ENCODE measurements around the gene OPTC.

OPTC gene

GRCh38 chr1:203491664-203492063, 2.3 kb upstream of the OPTC start:
- peak; percentile 71 for DNase-seq (ENCODE audit: low spot score)

DNA sequence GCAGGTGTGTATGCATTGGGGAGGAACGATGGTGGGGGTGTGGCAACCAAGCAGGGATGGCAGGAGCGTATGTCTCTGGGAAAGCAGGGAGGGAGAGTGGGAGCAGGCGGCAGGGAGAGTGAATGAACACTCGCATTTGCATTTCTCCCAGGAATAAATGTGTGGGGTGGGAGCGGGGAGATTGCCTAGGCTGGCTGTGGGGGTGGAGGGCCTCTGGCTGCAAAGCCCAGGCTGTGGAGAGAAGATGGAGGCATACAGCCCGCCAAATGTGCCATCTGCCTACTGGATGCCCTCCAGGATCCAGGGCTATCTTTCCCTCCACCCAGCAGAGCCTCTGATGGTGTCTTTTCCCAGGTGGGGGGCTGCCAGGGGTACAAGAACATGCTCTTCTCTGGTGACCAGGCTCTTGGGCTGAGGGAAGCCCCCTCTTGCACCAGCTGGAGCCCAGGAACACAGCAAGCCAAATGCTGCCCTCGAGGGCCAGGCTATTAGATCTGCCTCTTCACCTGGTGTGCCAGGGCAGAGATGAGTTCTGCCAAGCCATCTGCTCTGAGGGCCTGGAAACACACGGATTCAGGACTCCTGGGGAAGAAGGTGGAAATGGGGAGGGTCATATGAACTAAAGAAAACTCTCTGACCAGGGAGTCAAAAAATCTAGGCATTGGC, 1.7 kb upstream of the OPTC start:
- DNase-seq (ENCODE audit: low spot score) = peak; percentile 94

DNA sequence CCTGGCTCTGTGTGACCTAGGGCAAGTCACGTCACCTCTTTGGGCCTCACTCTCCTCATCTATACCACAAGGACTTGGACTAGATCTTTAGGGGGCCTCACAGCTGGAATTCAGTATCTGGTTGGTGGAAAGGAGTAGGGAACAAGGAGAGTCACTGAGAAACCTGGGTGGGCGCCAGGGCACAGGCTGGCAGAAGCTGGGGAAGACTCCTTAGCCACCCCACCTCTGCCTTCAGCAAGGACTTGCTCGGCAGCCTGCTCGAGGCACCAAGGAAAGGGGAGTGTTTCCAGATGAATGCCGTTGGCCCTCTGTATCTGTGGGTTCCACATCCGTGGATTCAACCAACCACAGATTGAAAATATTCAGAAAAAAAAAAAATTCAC, 1.2 kb upstream of the OPTC start:
- DNase-seq (ENCODE audit: low spot score) = peak; percentile 72

GRCh38 chr1:203495845-203496244, 1.9 kb downstream of the OPTC start:
- no peak for DNase-seq (ENCODE audit: low spot score)

DNA sequence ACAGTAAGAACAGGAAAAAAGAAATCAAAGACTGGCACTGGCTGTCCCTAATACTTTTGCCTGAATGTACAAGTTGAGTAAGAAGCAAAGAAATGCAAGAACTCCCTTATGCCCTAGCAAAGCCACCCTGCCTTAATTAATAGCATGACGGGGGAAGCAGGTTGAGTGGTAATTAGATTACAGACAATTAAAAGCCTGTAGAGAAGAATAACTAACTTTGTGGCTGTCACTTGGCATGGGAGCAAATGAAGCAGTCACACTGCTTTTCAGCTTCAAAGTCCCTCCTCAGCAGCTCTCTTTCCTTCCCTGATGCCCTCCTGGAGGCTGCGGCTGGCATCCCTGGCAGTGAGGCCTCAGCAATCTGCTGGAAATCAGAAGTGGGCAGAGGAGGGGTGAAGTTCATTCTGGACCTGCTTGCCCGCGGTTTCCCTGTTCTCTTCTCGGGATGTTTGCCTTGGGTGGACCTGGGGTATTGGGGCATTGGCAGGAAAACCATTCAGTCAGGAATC, 3.4 kb downstream of the OPTC start:
- DNase-seq (ENCODE audit: low spot score) = peak; percentile 50

DNA sequence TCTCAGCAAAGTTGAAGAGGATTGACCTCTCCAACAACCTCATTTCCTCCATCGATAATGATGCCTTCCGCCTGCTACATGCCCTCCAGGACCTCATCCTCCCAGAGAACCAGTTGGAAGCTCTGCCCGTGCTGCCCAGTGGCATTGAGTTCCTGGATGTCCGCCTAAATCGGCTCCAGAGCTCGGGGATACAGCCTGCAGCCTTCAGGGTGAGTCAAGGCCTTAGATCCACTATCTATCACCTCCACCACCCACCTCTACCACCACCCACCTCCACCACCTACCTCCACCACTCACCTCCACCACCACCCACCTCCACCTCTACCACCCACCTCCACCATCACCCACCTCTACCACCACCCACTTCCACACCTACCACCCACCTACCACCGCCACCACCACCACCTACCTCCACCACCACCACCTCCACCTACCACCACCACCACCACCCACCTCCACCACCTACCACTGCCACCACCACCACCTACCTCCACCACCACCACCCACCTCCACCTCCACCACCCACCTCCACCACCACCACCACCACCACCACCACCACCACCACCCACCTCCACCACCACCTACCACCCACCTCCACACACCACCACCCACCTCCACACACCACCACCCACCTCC, 5.8 kb downstream of the OPTC start:
- no peak for DNase-seq (ENCODE audit: low spot score)

DNA sequence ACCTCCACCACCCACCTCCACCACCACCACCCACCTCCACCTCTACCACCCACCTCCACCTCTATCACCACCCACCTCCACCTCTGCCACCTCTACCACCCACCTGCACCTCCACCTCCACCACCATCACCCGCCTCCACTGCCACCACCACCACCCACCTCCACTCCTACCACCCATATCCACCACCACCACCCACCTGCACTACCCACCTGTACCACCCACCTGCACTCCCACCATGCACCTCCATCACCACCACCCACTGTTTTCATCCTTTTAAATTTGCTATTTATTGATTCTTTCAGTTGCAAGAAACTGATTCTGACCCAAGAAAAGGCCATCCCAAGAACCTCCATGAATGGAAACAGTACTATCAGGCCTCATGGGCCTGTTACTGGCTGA, 6.3 kb downstream of the OPTC start:
- no peak for DNase-seq (ENCODE audit: low spot score)

DNA sequence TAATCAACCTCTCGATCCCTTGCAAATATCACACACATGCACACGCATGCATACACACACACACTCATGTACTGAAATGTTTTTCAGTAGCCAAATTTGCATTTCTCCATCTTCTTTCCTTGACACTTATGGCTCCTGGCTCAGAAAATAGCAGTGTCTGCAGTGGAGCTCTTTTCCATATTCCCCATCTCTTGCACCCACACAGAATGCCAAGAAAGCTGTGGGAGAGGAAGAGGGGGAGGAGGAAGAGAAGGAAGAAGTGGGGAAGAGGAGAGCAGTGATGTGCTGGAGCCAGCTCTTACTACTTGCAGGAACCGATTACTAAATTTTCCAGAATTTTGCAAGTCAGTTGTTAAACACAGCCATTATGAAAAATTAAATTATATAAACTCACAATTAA, 9.9 kb downstream of the OPTC start:
- no peak for DNase-seq (ENCODE audit: low spot score)

GRCh38 chr1:203504400-203505250, 10.7 kb downstream of the OPTC start:
- peak; percentile 90 for DNase-seq (ENCODE audit: low spot score)

DNA sequence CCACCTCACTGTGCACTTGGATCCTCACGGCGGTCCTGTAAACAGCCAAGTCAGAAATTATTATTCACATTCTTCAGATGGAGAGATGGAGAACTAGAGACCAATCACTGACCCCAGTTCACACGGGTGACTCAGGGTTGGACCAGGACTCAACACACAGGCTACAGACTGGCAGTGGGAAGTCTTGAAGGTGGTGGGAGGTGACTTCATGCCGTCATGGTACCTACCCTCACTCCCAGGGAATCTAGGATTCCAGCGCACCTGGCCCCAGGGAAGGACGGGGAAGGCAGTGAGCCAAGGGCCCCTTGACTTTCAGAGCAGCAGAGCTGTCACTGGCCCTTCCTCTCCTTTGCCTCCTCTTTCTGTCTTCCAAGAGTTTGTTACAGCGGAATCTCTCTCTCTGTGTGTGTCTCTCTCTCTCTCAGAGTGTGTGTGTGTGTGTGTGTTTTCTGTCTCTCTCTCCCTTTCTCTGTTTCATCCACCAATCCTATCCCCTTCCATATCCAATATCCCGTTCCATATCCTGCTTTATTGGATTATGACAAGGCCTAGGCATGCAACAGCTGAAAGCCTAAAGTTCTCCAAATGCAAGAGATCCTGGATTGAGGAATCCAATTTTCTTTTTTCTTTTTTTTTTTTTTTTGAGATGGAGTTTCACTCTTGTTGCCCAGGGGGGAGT, 11.7 kb downstream of the OPTC start:
- no peak for DNase-seq (ENCODE audit: low spot score)

GRCh38 chr1:203506858-203507626, 13.1 kb downstream of the OPTC start:
- DNase-seq (ENCODE audit: low spot score) = no peak

GRCh38 chr1:203507759-203508158, 13.8 kb downstream of the OPTC start:
- no peak for DNase-seq (ENCODE audit: low spot score)

- DNase-seq (ENCODE audit: low spot score) = no peak
Observed at GRCh38 chr1:203508463-203509073, 14.6 kb downstream of the OPTC start.

- no peak for DNase-seq (ENCODE audit: low spot score)
Observed at GRCh38 chr1:203509135-203509534, 15.2 kb downstream of the OPTC start.

GRCh38 chr1:203511513-203511912, 17.6 kb downstream of the OPTC start:
- no peak for DNase-seq (ENCODE audit: low spot score)

DNA sequence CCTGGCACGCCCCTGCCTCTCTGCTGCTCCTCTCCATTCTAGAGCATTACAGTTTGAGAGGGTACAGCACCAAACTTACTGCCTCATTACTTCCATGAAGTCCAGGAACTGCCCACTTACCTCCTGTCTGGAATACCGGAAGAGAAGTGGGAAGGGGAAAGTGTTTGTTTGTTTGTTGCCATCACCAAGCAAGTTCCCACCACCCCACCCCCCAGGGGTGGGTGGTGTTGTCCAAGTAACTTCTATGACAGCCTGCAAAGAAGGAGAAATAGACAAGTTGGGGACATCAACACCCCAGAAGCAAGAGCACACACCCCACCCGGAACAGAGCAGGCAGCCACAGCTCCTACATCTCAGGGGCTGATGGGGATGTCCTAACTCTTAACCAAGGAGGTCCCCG, 18.0 kb downstream of the OPTC start:
- no peak for DNase-seq (ENCODE audit: low spot score)

DNA sequence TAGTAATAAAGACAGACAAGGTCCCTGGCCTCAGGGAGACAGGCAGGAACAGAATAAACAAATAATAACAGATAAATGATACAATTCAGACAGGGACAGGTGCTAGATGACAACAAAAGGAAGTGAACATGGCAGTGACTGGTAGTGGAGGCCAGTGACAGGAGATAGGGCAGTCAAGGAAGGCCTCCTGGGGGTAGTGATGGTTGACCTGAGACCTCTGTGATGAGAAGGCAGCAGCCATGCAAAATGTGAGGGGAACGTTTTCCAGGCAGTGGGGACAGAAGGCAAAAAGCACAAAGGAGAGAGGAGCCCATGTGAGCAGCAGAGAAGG, 18.5 kb downstream of the OPTC start:
- DNase-seq (ENCODE audit: low spot score) = no peak

DNA sequence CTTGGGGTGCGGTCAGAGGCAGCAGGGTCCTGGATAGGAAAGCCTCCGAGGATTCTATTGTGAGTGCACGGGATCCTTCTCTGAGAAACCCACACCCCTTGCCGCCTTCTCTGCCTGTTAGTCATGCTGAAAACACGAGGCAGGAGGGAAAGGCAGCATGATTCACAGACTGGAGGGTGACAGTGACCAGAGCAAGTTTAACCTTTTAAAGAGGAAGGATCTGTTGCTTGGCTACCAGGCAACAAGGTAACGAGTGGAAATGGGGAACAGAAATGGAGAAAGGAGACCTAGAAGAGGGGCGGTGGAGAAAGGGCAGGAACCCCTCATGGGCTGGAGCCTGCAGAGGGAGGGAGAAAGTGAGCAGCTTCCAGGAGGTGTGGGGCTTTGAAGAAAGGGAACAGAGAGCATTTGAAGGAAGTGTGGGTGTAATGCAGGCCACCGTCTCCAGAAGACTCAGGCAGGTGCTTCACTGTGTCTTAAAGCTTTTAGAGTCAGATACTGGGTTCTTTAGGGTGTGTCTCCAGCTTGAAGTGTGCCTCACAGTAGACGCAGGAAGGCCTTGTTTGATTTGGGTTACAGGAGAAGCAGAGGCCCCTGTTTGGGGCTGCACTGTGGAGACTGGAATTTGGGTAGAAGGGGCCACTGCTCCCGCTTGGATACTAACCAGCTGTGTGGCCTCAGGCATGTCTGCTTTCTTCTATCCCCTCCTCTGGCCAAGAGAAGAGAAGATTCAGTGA, 19.1 kb downstream of the OPTC start:
- DNase-seq (ENCODE audit: low spot score) = no peak

DNA sequence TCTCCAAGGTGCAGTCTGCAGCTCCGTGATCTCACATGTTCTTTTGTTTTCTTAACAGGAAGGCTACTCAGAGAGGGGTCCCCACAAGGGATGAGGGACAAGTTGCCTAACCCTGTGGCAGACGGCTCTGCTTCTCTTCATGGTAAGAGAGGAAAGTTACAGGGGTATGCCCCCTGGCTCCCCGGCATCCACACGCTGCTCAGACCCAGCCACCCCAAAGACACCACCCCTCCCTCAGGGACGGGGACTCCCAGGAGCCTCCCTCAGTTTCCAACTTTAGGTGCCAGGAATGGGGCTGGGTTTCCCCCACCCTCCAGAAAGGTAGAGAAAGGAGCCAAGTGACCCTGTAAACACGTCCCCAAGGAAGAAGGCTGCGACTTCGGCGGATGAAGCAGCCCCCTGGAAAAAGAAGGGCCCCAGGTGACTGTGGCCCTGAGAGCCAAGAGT, 19.7 kb downstream of the OPTC start:
- DNase-seq (ENCODE audit: low spot score) = no peak

DNA sequence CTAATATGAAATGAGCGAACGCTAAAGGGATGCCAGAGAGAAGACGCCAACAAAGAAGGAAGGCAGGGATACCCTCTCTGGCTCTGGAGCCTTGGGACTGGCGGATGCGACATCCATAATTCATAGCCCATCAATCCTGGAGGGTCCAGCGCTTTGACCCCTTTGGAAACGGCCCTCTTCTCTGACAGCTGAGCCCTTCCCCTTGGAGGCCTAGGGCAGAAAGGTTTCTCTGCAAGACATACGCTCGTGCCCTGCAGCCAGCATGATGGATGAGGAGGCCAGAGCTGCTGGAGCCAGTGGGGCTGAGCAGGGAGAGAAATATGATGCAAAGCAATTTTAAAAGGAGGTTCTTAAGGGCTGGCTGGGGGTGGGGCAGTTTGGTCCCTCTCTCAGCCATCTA, 22.2 kb downstream of the OPTC start:
- no peak for DNase-seq (ENCODE audit: low spot score)

- no peak for DNase-seq (ENCODE audit: low spot score)
Observed at GRCh38 chr1:203516906-203517305, 23.0 kb downstream of the OPTC start.
